ENCODE data around the gene CTSF.

CTSF gene

GRCh38 chr11:66566221-66566620 lies 2.2 kb downstream of the CTSF start:
- Histone ChIP-seq H3K79me2 (ENCODE audit: insufficient read depth, low read length) (no peaks in the 10 kb centered on the region), H3K27me3 (ENCODE audit: insufficient read depth, low read length) (peaks cover 11% of the 10 kb centered on the region; the same call in 1 of the 2 replicates), H3K9me2 (ENCODE audit: low read depth, low read length) (no peaks in the 10 kb centered on the region), H3K9ac (ENCODE audit: low read length) (no peak overlapping the region), H3F3A (ENCODE audit: insufficient read depth, low read length) (no peaks in the 10 kb centered on the region), H3K4me1 (ENCODE audit: insufficient read depth, low read length, severe bottlenecking) (peaks cover 10% of the 10 kb centered on the region), H4K20me1 (ENCODE audit: insufficient read depth, low read length) (no peaks in the 10 kb centered on the region), H3K4me3 (ENCODE audit: low read depth, low read length, poor library complexity, severe bottlenecking) (no peak overlapping the region), H2AFZ (ENCODE audit: low read length) (no peak overlapping the region), H3K9me3 (ENCODE audit: low read length) (no peaks in the 10 kb centered on the region), H3K4me2 (ENCODE audit: low read length) (no peak overlapping the region), H3K36me3 (ENCODE audit: insufficient read depth, low read length) (no peaks in the 10 kb centered on the region), H3K27ac (ENCODE audit: low read depth, low read length, poor library complexity, severe bottlenecking) (no peak overlapping the region)
- TF ChIP-seq EZH2 (IDR thresholded peaks at IDR 0.05; ENCODE audit: borderline replicate concordance, low read length) = no peak
- TF ChIP-seq, protein P1, sequence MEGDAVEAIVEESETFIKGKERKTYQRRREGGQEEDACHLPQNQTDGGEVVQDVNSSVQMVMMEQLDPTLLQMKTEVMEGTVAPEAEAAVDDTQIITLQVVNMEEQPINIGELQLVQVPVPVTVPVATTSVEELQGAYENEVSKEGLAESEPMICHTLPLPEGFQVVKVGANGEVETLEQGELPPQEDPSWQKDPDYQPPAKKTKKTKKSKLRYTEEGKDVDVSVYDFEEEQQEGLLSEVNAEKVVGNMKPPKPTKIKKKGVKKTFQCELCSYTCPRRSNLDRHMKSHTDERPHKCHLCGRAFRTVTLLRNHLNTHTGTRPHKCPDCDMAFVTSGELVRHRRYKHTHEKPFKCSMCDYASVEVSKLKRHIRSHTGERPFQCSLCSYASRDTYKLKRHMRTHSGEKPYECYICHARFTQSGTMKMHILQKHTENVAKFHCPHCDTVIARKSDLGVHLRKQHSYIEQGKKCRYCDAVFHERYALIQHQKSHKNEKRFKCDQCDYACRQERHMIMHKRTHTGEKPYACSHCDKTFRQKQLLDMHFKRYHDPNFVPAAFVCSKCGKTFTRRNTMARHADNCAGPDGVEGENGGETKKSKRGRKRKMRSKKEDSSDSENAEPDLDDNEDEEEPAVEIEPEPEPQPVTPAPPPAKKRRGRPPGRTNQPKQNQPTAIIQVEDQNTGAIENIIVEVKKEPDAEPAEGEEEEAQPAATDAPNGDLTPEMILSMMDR (IDR thresholded peaks at IDR 0.05; ENCODE audit: low read length) = no peak

- no peaks in the 10 kb centered on the region for H3K9me3 ChIP-seq (ENCODE audit: low read length)
- peaks cover 11% of the 10 kb centered on the region; the same call in 1 of the 2 replicates for H3K27me3 ChIP-seq (ENCODE audit: insufficient read depth, low read length)
- no peak overlapping the region for H3K4me3 ChIP-seq (ENCODE audit: low read depth, low read length, poor library complexity, severe bottlenecking)
Observed at GRCh38 chr11:66564984-66565383, 3.4 kb downstream of the CTSF start.

DNA sequence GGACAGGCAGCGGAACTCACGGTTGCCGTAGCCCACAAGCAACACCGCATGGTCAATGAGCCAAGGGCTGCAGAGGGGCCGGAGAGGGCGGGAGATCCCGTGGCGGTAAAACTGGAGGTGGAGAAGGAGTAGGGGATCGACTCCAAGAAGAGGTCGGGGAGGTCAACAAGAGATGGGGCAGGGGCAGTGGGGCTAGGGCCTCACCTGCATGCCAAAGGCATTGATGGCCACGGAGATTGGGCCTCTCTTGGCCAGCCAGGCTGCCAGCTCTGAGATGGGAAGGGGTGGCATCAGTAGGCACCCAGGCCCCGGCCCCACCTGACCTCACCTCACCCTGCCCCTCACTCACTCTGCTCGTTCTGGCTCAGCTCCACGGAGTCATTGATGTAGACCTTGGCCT lies 3.9 kb downstream of the CTSF start:
- Histone ChIP-seq H3K27ac (ENCODE audit: low read depth, low read length, poor library complexity, severe bottlenecking) (no peak overlapping the region), H3K4me2 (ENCODE audit: low read length) (no peak overlapping the region), H3K79me2 (ENCODE audit: insufficient read depth, low read length) (no peaks in the 10 kb centered on the region), H2AFZ (ENCODE audit: low read length) (no peak overlapping the region), H3K4me1 (ENCODE audit: insufficient read depth, low read length, severe bottlenecking) (peaks cover 10% of the 10 kb centered on the region), H3K9me3 (ENCODE audit: low read length) (no peaks in the 10 kb centered on the region), H3K4me3 (ENCODE audit: low read depth, low read length, poor library complexity, severe bottlenecking) (no peak overlapping the region), H3K27me3 (ENCODE audit: insufficient read depth, low read length) (peaks cover 11% of the 10 kb centered on the region; the same call in 1 of the 2 replicates), H3K9ac (ENCODE audit: low read length) (no peak overlapping the region), H4K20me1 (ENCODE audit: insufficient read depth, low read length) (no peaks in the 10 kb centered on the region), H3F3A (ENCODE audit: insufficient read depth, low read length) (no peaks in the 10 kb centered on the region), H3K9me2 (ENCODE audit: low read depth, low read length) (no peaks in the 10 kb centered on the region), H3K36me3 (ENCODE audit: insufficient read depth, low read length) (no peaks in the 10 kb centered on the region)
- TF ChIP-seq EZH2 (IDR thresholded peaks at IDR 0.05; ENCODE audit: borderline replicate concordance, low read length) = no peak
- TF ChIP-seq, protein P1 (IDR thresholded peaks at IDR 0.05; ENCODE audit: low read length) = no peak

More at GRCh38 chr11:66564984-66565383, 3.4 kb downstream of the CTSF start:
- Histone ChIP-seq H3K4me1 (ENCODE audit: insufficient read depth, low read length, severe bottlenecking) (peaks cover 10% of the 10 kb centered on the region), H3K36me3 (ENCODE audit: insufficient read depth, low read length) (no peaks in the 10 kb centered on the region), H3F3A (ENCODE audit: insufficient read depth, low read length) (no peaks in the 10 kb centered on the region), H2AFZ (ENCODE audit: low read length) (no peak overlapping the region), H4K20me1 (ENCODE audit: insufficient read depth, low read length) (no peaks in the 10 kb centered on the region), H3K27ac (ENCODE audit: low read depth, low read length, poor library complexity, severe bottlenecking) (no peak overlapping the region), H3K9me2 (ENCODE audit: low read depth, low read length) (no peaks in the 10 kb centered on the region), H3K79me2 (ENCODE audit: insufficient read depth, low read length) (no peaks in the 10 kb centered on the region), H3K4me2 (ENCODE audit: low read length) (no peak overlapping the region), H3K9ac (ENCODE audit: low read length) (no peak overlapping the region)
- TF ChIP-seq, protein P1 (IDR thresholded peaks at IDR 0.05; ENCODE audit: low read length) = no peak
